SK-N-SH (cell line): ENCODE measurements around the gene GNPAT. TPM values are rescaled to one million over a fixed set of nuclear protein-coding genes. Genes with fewer than 3 reads are reported as not detected.

ENCODE experiments used
- CTCF ChIA-PET: fragments of 300-600, 350-600 bp; formaldehyde crosslinking; extraction: SDS; loops from one replicate; lab custom pipeline; 2021; lab: Yijun Ruan, JAX
- POLR2A ChIA-PET: fragments of 350-600 bp; sonication (Branson Sonifier 250); formaldehyde crosslinking; extraction: SDS; loops from one replicate; lab custom pipeline; 2020; ENCODE audit warnings: antibody characterized with exemption, inconsistent platforms; lab: Yijun Ruan, JAX
- DNase-seq: peaks from one replicate; pipeline ENCODE4 v3.0.0; 2012
- H2AFZ ChIP-seq: fragments of 200-600 bp; sonication (generic); 2 replicates; pipeline ENCODE4 v1.8.1; 2016; ENCODE audit warnings: antibody characterized with exemption, mild to moderate bottlenecking, low read depth
- H3F3A ChIP-seq: fragments of 200-600 bp; sonication (generic); replicated peaks from 2 replicates; pipeline ENCODE3; 2016; ENCODE audit warnings: antibody characterized with exemption, mild to moderate bottlenecking; ENCODE audit not compliant: insufficient read depth
- H3K27ac ChIP-seq, 2 experiments: fragments of 200-500 bp in 1 of 2; fragments of 200-600 bp in 1 of 2; sonication (Bioruptor generic) in 1 of 2; sonication (generic), shearing (Covaris generic) in 1 of 2; 2 replicates each; pipeline versions ENCODE4 v1.5.1 to v1.6.1; 2014 to 2016; ENCODE audit warnings: low read depth in 2 of 2, inconsistent platforms in 1 of 2, low read length in 1 of 2, mild to moderate bottlenecking in 1 of 2, mixed read lengths in 1 of 2
- H3K27me3 ChIP-seq: fragments of 200-600 bp; sonication (generic), shearing (Covaris generic); 2 replicates; pipeline ENCODE4 v1.6.1; 2016; ENCODE audit warnings: mixed run types; ENCODE audit not compliant: insufficient read depth
- H3K36me3 ChIP-seq, 2 experiments: fragments of 200-500 bp in 1 of 2; fragments of 200-600 bp in 1 of 2; sonication (Bioruptor generic) in 1 of 2; sonication (generic) in 1 of 2; replicated peaks in 1 of 2; 2 replicates each; pipeline versions ENCODE3 to v1.5.1; 2014 to 2016; ENCODE audit warnings: low read length in 1 of 2, mild to moderate bottlenecking in 1 of 2; ENCODE audit not compliant: insufficient read depth in 2 of 2, control insufficient read depth in 1 of 2
- H3K4me1 ChIP-seq, 2 experiments: fragments of 200-500 bp in 1 of 2; fragments of 200-600 bp in 1 of 2; sonication (Bioruptor generic) in 1 of 2; sonication (generic), shearing (Covaris generic) in 1 of 2; 2 replicates each; pipeline versions ENCODE4 v1.5.1 to v1.6.1; 2014 to 2016; ENCODE audit warnings: low read depth in 1 of 2, low read length in 1 of 2, mixed run types in 1 of 2; ENCODE audit not compliant: insufficient read depth in 2 of 2, control insufficient read depth in 1 of 2
- H3K4me2 ChIP-seq: fragments of 200-600 bp; sonication (generic), shearing (Covaris generic); 2 replicates; pipeline ENCODE4 v1.6.1; 2017; ENCODE audit warnings: mixed run types
- H3K4me3 ChIP-seq, 2 experiments: fragments of 200-500 bp in 1 of 2; fragments of 200-600 bp in 1 of 2; sonication (Bioruptor generic) in 1 of 2; sonication (generic), shearing (Covaris generic) in 1 of 2; 2 replicates each; pipeline versions ENCODE4 v1.5.1 to v1.8.1; 2014 to 2016; ENCODE audit warnings: low read depth in 2 of 2, inconsistent platforms in 1 of 2, low read length in 1 of 2, mild to moderate bottlenecking in 1 of 2, mixed read lengths in 1 of 2, moderate library complexity in 1 of 2
- H3K79me2 ChIP-seq: fragments of 200-600 bp; sonication (generic); 2 replicates; pipeline ENCODE4 v1.8.1; 2017; ENCODE audit warnings: mild to moderate bottlenecking; ENCODE audit not compliant: insufficient read depth
- H3K9ac ChIP-seq: fragments of 200-600 bp; sonication (generic); 2 replicates; pipeline ENCODE4 v1.6.1; 2017; ENCODE audit warnings: mixed run types
- H3K9me2 ChIP-seq: fragments of 200-600 bp; sonication (generic); 2 replicates; pipeline ENCODE4 v1.6.1; 2017; ENCODE audit warnings: mixed run types
- H3K9me3 ChIP-seq: fragments of 200-600 bp; sonication (generic); 2 replicates; pipeline ENCODE4 v1.6.1; 2017; ENCODE audit warnings: mixed run types, mild to moderate bottlenecking, moderate library complexity
- H4K20me1 ChIP-seq: fragments of 200-600 bp; sonication (generic); 2 replicates; pipeline ENCODE4 v1.6.1; 2017; ENCODE audit warnings: mild to moderate bottlenecking, mixed run types; ENCODE audit not compliant: insufficient read depth
- CHD2 ChIP-seq: fragments of 150-350 bp; IDR thresholded peaks from 2 replicates; pipeline ENCODE4 v1.6.1; 2018; ENCODE audit warnings: low read length; ENCODE audit not compliant: partially characterized antibody
- EP300 ChIP-seq, 2 experiments: IDR thresholded peaks; 2 replicates each; pipeline versions ENCODE4 v1.4.0 to v1.6.1; 2012; ENCODE audit warnings: borderline replicate concordance in 1 of 2, low read depth in 1 of 2, low read length in 1 of 2
- FOSL2 ChIP-seq: IDR thresholded peaks from 2 replicates; pipeline ENCODE4 v1.4.0; 2012; ENCODE audit warnings: low read depth, mild to moderate bottlenecking, moderate library complexity, borderline replicate concordance
- FOXJ3 ChIP-seq: sonication (generic); formaldehyde crosslinking; IDR thresholded peaks from 2 replicates; pipeline ENCODE4 v1.5.1; 2020; ENCODE audit warnings: mild to moderate bottlenecking, missing genetic modification reagents
- FOXM1 ChIP-seq: IDR thresholded peaks from 2 replicates; pipeline ENCODE4 v1.4.0; 2012; ENCODE audit warnings: low read depth, mild to moderate bottlenecking
- JUND ChIP-seq: IDR thresholded peaks from 2 replicates; pipeline ENCODE4 v1.4.0; 2012
- MXI1 ChIP-seq: IDR thresholded peaks from 2 replicates; pipeline ENCODE4 v1.6.1; 2012; ENCODE audit warnings: mild to moderate bottlenecking, low read depth, low read length, improper control_type of control experiment
- NRF1 ChIP-seq: IDR thresholded peaks from 2 replicates; pipeline ENCODE4 v1.6.1; 2012; ENCODE audit warnings: low read depth, mild to moderate bottlenecking, low read length
- POLR2AphosphoS5 ChIP-seq: IDR thresholded peaks from 2 replicates; pipeline ENCODE4 v1.6.1; 2012; ENCODE audit warnings: low read depth, low read length
- RAD21 ChIP-seq: IDR thresholded peaks from 2 replicates; pipeline ENCODE4 v1.6.1; 2012; ENCODE audit warnings: mild to moderate bottlenecking, low read length
- RFX5 ChIP-seq: IDR thresholded peaks from 2 replicates; pipeline ENCODE4 v1.6.1; 2012; ENCODE audit warnings: mild to moderate bottlenecking, improper control_type of control experiment, low read length
- RXRA ChIP-seq: IDR thresholded peaks from 2 replicates; pipeline ENCODE4 v1.4.0; 2012; ENCODE audit warnings: low read depth, mild to moderate bottlenecking, borderline replicate concordance
- SMC3 ChIP-seq: IDR thresholded peaks from 2 replicates; pipeline ENCODE4 v1.6.1; 2012; ENCODE audit warnings: low read depth, low read length, improper control_type of control experiment
- TCF12 ChIP-seq: IDR thresholded peaks from 2 replicates; pipeline ENCODE4 v1.4.0; 2012
- YY1 ChIP-seq: IDR thresholded peaks from 2 replicates; pipeline ENCODE4 v1.4.0; 2012; ENCODE audit warnings: low read depth, mild to moderate bottlenecking
- whole genome bisulfite sequencing: methylation state at CpG from one replicate; pipeline ENCODE4 v1.1.6; 2017; ENCODE audit warnings: low lambda C conversion rate; 5-methylcytosine and 5-hydroxymethylcytosine counted together
- polyA plus RNA-seq, 3 experiments: library from polyadenylated mRNA; depleted of rRNA; stranded (reverse); fragments of >200 nt; gene quantifications; 2 replicates each; pipeline ENCODE4 v1.2.3, GENCODE V29; 2012
- TF ChIP-seq, protein P1 (sequence below): IDR thresholded peaks from 2 replicates; pipeline ENCODE4; 2012
- TF ChIP-seq, protein P2 (sequence below): IDR thresholded peaks from 2 replicates; pipeline ENCODE4 v1.4.0; 2012; ENCODE audit warnings: low read depth, borderline replicate concordance
- TF ChIP-seq, protein P3 (sequence below): IDR thresholded peaks from 2 replicates; pipeline ENCODE4 v1.4.0; 2012; ENCODE audit warnings: low read depth
- TF ChIP-seq, protein P4 (sequence below): fragments of 150-350 bp; IDR thresholded peaks from 2 replicates; pipeline ENCODE4 v1.6.1; 2017; ENCODE audit warnings: antibody characterized with exemption, low read length, low read depth, borderline replicate concordance

GNPAT gene
- polyA plus RNA-seq, 1 of the 3 experiments (the other 2 are of a cell fraction) = 14.7 TPM

DNA sequence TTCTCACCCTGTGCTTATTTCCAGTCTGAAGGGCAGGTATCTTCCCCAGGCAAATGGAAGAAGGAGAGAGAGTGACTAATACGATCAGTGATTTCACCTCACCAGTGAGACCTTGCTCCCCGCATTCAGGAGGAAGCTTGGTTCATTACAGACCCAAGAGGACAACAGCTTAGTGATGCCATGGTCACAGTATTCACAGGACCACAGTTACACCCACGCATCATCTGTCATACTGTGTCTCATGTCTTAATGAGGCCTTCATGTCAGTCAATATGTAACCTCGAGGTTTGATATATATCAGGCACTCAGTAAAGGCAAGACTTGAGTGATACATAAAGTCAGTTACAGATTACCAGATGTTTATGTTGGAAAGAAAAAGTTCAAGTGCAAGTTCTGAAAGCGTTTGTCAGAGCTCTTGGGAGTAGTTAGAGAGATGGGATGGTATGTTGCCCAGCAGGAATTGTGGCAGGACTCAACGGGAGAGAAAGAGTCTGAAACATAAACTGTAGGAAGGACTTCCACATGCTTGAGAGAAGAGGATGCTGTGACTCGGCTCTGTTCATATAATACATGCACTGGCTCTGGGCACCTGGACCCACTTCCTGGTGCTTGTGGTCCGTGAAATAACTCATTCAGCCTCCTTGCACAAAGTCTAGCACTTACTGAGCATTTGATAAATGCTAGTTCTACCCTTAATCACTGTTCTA is 33.3 kb downstream of the GNPAT start:
- Histone ChIP-seq H3K4me3 (no peak overlapping the region), H3K9ac (no peak overlapping the region), H4K20me1 (no peaks in the 10 kb centered on the region), H3K36me3 (peaks cover 24 to 62% of the 10 kb centered on the region in 2 experiments), H2AFZ (no peak overlapping the region)
- 92% methylated on average over 8 of the region's 8 CpGs for WGBS
- POLR2A ChIA-PET = no interaction called here
- TF ChIP-seq RAD21 = no peak
- no peak for TF ChIP-seq FOXJ3 (CRISPR knock-in tag)
- TF ChIP-seq POLR2AphosphoS5 = no peak
- TF ChIP-seq, protein P1, sequence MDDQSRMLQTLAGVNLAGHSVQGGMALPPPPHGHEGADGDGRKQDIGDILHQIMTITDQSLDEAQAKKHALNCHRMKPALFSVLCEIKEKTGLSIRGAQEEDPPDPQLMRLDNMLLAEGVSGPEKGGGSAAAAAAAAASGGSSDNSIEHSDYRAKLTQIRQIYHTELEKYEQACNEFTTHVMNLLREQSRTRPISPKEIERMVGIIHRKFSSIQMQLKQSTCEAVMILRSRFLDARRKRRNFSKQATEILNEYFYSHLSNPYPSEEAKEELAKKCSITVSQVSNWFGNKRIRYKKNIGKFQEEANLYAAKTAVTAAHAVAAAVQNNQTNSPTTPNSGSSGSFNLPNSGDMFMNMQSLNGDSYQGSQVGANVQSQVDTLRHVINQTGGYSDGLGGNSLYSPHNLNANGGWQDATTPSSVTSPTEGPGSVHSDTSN = no peak
- TF ChIP-seq, protein P2, sequence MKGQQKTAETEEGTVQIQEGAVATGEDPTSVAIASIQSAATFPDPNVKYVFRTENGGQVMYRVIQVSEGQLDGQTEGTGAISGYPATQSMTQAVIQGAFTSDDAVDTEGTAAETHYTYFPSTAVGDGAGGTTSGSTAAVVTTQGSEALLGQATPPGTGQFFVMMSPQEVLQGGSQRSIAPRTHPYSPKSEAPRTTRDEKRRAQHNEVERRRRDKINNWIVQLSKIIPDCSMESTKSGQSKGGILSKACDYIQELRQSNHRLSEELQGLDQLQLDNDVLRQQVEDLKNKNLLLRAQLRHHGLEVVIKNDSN = no peak
- no peak for TF ChIP-seq EP300 (IDR thresholded peaks at IDR 0.05; ENCODE audit: borderline replicate concordance in 1 of 2, low read depth in 1 of 2, low read length in 1 of 2)
- TF ChIP-seq TCF12 = no peak
- TF ChIP-seq JUND = no peak
- no peak for TF ChIP-seq YY1
- TF ChIP-seq, protein P3, sequence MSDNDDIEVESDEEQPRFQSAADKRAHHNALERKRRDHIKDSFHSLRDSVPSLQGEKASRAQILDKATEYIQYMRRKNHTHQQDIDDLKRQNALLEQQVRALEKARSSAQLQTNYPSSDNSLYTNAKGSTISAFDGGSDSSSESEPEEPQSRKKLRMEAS = no peak
- TF ChIP-seq MXI1 = no peak
- TF ChIP-seq RXRA = no peak
- no peak for TF ChIP-seq NRF1
- no peak for TF ChIP-seq FOSL2
- no peak for TF ChIP-seq RFX5
- TF ChIP-seq CHD2 = no peak
- TF ChIP-seq FOXM1 = no peak
- TF ChIP-seq SMC3 = no peak
- TF ChIP-seq, protein P4, sequence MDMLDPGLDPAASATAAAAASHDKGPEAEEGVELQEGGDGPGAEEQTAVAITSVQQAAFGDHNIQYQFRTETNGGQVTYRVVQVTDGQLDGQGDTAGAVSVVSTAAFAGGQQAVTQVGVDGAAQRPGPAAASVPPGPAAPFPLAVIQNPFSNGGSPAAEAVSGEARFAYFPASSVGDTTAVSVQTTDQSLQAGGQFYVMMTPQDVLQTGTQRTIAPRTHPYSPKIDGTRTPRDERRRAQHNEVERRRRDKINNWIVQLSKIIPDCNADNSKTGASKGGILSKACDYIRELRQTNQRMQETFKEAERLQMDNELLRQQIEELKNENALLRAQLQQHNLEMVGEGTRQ = no peak
- TF ChIP-seq, all 33 proteins: peak for 0
- 0 out of 4 replicates have a peak, but pooled peaks cover 0 to 4% of the 10 kb centered on the region in 2 experiments for H3K4me1 ChIP-seq
- no peaks in the 10 kb centered on the region for H3K79me2 ChIP-seq
- no peak for DNase-seq
- H3K9me3 ChIP-seq = no peaks in the 10 kb centered on the region
- H3K27me3 ChIP-seq = no peaks in the 10 kb centered on the region
- H3K27ac ChIP-seq = no peak overlapping the region
- no peak overlapping the region for H3K4me2 ChIP-seq
- H3K9me2 ChIP-seq = no peaks in the 10 kb centered on the region
- CTCF ChIA-PET = interaction anchor here (1.0 kb wide), 1 partner anchor 317 kb away, joined by 3 read pairs; no protein-coding TSS in a partner anchor
- no peaks in the 10 kb centered on the region for H3F3A ChIP-seq
